DMS 273 (cell line): ENCODE results near the gene SNRPB.

Experiments used
- DNase-seq: peaks from one replicate; lab custom pipeline; 2025; ENCODE audit not compliant: unreplicated experiment; lab: John Stamatoyannopoulos, UW

SNRPB gene

DNA sequence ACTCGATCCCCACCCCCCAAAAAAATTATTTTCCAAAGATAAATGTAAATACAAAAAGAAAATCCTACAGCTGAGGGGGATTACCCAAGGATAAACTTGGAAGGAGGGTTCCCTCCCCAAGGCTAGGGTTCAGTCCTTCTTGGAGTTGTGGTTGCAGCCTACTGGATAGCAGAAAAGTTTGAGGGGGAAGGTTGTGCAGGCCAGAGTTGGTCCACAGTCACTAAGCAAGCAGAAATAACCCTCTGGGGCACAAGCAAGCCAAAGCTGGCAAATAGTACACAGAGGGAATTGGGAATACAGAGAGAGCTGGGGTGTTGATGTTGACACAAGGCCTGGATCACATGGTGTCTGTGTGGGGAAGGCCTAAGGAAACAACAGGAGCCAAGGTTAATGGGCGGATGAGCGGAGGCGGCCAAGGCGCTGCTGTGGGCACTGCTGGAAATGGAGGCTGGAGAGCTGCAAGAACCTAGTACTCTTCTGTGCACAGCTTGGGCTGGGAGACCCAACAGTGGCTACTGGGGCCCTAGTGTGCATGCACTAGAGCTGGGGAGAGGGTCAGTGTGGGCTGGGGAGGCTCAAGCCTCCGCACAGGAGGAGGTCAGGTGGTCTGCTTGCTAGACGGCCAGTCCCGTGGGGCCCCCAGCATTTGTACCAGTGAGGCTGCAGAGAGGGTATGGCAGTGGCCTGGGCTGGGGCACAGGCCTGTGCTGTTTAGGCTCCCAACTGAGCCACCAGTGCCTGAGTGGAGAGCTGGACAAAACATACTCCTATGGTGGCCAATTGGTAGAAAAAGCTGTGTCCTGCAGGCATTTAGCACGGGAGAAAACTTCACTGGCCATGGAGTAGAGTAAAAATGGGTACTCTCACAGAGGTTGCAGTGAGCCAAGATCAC lies 5.5 kb upstream of the SNRPB start:
- no peak for DNase-seq

DNA sequence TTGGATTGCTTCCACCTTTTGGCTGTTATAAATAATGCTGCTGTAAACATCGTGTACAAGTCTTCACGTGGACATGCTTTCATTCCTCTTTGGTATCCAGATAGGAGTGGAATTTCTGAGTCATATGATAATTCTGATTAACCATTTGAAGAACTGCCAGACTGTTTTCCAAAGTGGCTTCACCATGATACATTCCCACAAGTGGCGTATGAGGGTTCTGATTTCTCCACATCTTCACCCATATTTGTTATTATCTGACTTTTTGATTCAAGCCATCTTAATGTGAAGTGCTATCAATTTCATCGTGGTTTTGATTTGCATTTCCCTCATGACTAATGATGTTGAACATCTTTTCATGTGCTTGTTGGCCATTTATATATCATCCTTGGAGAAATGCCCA lies 2.9 kb upstream of the SNRPB start:
- no peak for DNase-seq

DNA sequence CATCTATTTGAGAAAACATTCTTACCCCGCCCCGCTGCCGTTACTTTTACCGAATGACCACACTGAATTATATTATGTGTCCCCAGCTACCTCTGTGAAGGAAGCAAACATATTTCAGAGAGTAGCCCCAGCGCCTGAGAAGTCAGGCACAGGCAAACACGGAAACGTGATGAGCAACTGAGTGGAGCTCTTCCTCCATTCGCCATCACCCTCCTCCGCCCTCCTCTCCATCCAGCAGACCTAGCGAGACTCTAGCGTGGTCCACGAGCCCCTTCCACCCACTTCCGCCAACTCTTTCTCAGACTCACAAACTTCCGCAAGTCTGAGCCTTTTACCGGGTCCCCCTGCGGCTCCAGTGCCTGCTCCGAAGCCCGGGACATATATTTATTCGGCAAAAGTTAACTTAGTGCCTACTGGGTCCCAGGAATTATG lies 582 bp downstream of the SNRPB start:
- peak; percentile 71 for DNase-seq

DNA sequence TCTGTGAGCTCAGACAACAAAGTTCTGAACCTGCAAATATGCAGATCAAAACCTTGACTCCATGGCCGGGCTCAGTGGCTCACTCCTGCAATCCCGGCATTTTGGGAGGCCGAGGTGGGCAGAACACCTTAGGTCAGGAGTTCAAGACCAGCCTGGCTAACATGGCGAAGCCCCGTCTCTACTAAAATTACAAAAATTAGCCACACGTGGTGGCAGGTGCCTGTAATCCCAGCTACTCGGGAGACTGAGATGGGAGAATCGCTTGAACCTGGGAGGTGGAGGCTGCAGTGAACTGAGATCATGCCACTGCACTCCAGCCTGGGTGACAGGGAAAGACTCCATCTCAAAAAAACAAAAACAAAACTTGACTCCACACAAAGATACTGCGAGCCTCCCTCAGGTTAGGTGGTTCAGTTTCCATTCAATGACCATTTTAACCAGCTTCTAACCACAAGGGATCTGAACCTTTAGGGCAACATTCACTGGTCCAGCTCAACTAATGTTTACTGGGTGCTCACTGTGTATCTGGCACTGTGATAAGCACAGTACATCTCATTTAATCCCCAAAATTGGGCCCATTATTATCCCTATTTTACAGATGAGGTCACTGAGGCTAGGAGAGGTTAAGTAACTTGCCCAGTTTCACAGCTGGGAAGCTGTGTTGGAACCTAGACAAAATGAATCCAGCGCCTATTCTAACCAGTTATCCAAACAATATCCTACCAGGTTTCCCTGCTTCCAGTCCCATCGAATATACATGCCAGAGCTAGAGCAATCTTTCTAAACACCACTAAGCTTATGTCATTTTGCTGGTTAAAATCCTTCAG lies 1.8 kb downstream of the SNRPB start:
- peak; percentile 15 for DNase-seq

DNA sequence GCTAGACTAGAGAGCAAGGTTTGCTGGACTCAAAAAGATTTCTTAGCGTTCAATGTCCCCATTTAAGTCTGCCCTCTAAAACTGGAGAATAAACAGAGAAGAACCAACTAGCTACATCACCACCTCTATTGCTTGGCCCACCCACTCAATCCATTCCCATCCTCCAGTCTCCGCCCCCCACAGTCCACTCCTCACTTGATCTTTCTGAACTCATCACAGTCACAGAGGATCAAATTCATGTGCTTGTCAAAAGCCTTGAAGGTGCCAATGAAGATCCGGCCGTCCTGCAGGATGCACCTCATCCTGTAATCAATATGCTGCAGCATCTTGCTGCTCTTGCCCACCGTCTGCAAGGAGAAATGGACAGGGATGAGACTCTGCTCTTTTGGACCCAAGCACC lies 3.2 kb downstream of the SNRPB start:
- no peak for DNase-seq

DNA sequence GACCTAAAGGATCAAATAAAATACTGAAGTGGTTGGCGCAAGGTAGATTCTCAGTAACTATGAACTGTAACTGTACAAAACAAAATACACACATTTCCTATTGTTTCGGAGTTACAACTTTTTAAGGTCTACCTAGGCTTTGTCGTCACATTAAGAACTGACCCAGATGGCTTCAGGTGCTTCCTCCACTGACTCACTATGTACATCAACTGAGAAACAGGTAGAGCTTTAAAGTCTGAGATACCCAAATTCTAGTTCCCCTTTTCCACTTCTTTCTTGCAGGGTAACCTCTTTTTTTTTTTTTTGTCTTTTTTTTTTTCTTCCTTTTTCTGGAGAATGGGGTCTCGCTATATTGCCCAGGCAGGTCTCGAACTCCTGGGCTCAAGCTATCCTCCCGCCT lies 5.5 kb downstream of the SNRPB start:
- DNase-seq = no peak

DNA sequence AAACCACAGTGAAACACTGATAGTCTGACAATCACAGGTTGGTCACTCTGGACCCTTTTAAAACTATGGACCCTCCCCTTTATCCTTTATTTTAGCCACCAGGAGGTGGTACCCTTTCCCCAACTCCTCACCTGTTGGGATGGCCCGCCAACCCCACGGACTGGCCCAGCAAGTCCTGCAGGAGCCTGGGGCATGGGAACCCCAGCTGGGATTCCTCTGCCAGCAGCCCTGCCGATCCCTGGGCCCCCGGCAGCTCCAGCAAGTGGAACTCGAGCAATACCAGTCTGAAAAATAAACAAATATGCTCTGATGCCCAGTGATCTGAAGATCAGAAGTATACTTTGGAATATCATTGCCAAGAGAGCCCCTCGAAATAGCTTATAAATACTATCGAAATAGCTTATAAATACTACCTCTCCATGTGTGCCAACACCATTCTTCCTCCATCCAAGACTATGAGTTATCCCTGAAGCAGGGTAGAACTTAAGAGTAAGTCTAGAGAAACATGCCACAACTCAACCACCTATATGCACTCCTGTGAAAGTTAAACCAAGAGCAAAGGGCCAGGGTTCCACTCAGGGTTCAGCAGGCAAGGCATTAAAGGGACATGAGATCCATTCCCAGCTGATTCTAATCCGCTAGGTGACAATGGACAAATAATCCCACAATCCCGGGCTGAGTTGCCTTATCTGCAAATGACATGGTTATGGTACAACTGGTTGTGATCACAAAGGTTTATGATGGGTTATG lies 6.8 kb downstream of the SNRPB start:
- DNase-seq = no peak

DNA sequence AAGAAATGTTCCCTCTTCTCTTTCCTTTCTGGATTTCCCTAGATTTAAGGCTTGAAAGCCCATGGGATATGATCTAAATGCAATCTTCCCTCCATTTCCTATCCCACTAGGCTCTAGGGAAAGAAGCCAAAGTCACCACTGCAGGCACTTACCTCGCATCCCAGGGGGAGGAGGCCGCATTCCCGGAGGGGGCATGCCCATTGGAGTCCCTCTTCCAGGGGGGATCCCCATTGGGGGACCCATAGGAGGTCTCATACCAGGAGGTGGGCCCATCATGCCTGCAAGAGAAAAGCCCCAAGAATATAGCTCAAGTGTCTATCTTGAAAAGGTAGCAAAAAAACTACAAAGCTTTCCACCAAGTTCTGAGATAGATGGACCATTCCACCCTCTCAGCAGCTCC lies 8.1 kb downstream of the SNRPB start:
- no peak for DNase-seq

DNA sequence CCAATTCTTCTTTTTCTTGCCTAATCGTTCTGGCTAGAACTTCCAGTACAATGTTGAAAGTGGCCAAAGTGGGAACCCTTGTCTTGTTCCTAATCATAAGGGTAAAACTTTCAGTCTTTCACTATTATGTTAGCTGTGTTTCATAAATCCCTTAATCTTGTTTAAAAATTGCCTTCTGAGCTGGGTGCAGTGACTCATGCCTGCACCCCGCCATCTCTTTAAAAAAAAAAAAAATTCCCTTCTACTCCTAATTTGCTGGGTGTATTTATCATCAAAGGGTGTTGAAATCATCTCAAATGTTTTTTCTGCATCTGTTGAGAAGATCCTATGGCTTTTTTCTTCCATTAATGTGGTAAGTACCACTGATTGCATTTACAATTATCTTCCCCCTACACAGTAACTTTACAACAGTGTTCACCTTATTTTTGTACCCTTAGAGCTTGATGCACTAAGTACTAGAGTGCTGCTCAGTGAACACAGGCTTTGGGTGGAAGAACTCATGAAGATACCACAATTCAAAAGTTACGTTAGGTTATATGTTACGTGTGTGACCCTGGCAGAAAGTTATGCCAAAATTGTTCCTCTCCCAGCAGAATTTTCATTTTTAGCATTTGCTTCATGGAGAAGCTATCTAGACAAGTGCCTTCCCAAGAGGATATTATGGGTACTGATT lies 9.7 kb downstream of the SNRPB start:
- no peak for DNase-seq

DNA sequence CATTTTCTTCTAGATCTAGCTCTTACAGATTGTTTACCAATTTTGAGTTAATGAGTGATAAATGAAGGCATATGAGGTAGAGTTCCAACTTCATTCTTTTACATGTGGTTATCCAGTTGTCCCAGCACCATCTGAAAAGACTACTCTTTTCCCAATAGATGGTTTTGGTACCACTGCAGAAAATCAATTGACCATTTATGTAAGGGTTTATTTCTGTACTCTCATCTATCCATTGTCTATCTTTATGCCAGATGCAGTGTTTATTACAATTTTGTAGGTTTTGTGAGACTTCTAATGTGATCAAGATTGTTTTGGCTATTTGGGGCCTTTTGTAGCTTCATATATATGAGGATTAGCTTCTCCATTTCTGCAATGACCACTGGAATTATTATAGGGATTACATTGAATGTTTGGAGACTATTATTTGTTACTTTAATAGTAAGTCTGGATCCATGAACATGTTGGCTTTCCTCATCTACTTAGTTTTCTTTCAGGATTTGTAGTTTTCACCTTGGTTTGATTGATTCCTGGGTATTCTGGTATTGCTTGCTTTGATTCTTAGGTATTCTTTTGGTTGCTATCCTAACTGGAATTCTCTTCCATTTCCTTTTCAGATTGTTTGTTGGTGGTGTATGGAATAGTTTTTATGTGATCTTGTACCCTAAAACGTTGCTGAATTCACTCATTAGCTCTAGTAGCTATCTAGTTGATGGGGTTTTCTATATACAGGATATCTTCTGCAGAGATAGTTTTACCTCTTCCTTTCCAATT lies 10.4 kb downstream of the SNRPB start:
- DNase-seq = peak; percentile 20

DNA sequence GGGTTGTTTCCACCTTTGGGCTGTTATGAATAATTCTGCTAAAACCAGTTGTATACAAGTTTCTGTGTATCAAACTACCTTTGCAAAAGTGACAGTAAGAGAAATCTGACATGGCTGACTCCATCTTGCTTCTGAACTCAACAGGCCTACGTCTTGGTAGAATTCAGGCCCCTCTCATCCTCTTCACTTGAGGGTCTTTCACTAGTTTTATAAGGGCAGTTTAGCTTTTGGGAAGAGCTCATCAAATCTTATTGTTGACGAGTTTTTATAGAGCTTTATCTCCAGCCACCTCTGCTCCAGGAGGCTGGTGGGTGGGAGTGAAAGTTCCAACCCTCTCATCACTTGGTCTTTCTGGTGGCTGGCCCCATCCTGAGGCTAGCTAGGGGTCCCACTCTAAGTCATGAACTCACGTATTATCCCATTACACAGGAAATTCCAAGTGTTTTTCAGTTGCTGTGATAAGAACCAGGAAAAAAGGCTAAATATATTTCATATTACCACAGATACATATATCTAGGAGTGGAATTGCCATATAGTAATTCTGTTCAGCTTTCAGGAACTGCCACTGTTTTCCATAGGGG lies 11.6 kb downstream of the SNRPB start:
- peak; percentile 29 for DNase-seq

DNA sequence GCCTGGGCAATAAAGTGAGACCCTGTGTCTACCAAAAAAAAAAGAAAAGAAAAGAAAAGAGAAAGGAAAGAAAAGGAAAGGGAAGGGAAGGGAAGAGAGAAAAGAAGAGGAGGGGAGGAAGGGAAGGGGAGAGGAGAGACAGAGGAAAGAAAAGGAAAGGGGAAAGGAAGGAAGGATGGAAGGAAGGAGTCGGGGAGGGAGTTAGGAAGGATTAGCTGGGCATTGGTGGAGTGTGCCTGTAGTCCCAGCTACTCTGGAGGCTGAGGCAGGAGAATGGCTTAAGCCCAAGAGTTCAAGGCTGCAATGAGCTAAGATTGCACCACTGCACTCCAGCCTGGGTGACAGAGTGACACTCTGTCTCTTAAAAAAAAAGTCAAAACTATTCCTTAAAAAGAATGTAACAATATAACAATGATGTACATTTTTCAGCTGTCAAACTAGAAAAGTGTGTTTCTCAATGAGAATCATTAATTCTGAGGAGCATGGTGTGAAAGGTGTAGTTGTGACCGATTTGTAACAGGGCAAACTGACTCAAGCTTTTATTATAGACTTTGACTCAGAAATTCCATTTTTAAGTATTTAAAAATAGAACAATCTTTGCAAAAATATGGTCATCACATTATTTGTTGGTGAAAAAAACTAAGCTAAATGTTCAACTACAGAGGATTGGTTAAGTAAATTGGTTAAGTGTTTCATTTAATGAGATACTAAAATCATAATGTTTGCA lies 14.7 kb downstream of the SNRPB start:
- DNase-seq = no peak

DNA sequence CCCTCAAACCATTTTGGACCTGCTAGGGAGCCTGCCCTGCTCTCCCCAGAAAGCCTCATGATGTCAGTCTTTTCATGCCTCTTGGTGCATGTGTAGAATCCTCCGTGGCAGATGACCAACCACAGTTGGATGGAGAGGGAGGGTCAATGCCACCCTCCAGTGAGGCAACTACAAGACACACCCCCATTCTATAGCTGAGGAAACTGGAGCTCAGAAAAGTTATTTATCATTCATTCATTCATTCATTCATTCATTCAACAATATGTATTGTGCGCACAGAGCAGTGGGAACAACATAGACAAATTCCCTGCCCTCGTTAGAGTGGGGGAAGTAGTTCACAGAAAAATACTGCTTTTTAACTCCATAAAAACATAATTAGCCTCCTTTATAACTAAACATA lies 16.8 kb downstream of the SNRPB start:
- no peak for DNase-seq

DNA sequence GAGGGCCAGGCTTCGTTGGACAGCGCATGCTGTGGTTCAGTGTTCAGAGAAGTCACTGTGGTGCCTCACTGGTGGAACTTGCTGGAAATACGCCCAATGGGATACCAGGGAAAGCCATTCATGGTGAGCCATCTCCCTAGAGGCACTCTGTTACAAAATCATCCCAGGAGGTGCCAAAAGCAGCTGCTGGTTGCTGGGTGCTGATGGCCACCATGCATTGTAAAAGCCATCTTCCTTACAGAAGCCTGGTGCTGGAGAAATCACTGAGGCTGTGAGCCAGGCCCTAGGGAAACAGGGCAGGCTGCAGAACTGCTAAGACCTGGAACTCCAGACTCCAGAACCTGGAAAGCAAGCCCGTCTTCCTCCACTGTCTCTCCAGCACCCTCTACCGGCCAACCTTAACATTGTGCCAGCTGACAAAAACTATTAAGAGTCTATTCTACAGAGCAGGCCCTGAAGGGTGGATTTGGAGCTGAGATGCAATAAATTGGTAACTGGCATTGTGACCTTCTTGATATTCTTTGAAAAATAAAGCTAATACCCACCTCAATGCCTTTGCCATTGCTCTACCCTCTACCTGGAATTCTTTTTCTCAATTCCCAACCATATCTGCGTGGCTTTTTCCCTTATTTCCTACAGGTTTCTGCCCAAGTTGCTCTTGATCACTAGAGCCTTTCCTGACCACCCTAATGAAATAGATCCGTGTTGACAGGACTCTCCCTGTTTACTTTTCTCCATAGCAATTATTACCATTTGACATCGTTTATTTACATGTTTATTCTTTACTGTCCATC lies 18.5 kb downstream of the SNRPB start:
- peak; percentile 93 for DNase-seq

DNA sequence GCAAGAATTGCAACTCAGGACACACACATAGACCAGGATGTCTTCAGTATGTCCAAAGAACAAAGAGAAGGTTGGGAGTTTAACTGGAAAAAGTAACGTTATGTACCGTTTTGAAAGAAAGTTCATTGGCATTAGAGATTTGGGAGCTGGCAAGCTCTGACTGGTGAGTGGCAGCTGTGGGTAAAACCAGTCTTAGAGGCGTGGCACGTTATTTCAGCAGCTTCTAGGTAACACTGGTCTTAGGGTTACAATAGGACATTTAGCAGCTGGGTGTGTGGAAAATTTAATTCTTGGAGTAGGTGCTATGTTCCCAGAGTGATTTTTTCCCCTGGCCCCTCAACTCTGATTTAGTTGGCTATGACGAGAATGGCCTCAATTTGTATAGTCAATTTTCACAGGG lies 19.2 kb downstream of the SNRPB start:
- no peak for DNase-seq

DNA sequence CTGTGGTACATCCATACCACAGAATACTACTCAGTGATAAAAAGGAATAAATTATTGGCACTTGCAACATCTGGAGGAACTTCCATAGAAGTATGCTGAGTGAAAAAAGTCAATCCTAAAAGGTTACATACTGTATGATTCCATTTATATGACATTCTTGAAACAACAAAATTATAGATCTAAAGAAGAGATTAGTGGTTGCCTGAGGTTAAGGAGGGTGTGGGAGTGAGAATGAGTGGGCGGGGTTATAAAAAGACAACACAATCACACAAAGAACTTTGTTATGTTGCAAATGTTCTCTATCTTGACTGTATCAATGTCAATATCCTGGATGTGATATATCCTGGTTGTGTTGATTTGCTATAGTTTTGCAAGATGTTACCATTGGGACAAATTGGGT lies 21.2 kb downstream of the SNRPB start:
- no peak for DNase-seq

DNA sequence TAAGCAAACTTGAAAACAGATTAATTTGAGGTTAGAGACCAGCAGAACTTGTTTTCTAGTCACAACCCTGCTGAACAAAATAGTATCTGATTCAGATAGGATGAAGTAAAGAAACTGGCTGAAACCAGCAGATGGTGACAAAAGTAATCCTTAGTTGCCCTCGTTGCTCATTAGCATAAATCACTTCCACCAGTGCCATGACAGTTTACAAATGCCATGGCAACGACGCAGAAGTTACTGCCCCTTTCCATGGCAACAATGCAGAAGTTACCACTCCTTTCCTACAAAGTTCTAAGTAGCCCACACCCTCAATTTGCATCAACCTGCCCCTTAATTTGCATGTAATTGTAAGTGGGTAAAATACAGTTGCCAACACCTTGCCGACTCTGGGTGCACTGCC lies 23.7 kb downstream of the SNRPB start:
- peak; percentile 77 for DNase-seq

DNA sequence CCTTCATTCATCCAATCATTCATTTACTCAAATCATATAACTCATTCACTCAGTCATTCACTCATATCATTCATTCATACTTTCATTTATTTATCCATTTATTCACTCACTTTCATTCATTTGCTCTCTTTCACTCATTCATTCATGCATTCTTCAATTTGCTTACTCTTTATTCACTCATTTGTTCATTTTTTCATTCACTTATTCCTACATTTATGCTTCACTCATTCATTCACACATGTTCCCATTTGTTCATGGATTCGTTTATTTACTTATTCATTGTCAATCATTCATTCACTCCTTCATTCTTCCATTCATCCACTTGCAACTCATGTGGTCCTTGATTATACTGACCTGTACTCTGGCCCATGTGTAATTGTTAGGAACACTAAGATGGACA lies 39.4 kb downstream of the SNRPB start:
- DNase-seq = no peak
